HepG2 (cell line): ENCODE data around the gene FOXD3. TPM values are rescaled to one million over a fixed set of nuclear protein-coding genes. Genes with fewer than 3 reads are reported as not detected.

Experiments used
- ATAC-seq: fragments of 200-7000 bp; cut with Tn5 transposase; 3 replicates; pipeline ENCODE4 v1.9.1; 2020; ENCODE audit warnings: mild to moderate bottlenecking, moderate library complexity
- BruUV-seq: library from RNA; stranded (reverse); fragments of 400-500 nt; replicated peaks from 2 replicates; lab custom pipeline; 2021; lab: Mats Ljungman, UMichigan
- CTCF ChIA-PET: fragments of 300-600 bp; formaldehyde crosslinking; extraction: SDS; loops from one replicate; lab custom pipeline; 2021; ENCODE audit warnings: low total read pairs, inconsistent platforms, low intra/inter-chr PET ratio; lab: Yijun Ruan, JAX
- POLR2A ChIA-PET: fragments of 350-600 bp; sonication (Branson Sonifier 250); formaldehyde crosslinking; loops from one replicate; lab custom pipeline; 2020; ENCODE audit warnings: antibody characterized with exemption, inconsistent platforms; lab: Yijun Ruan, JAX
- DNase-seq: peaks from one replicate; pipeline ENCODE4 v3.0.0-alpha.2; 2015; ENCODE audit warnings: low spot score
- FAIRE-seq: peaks from 3 replicates; lab custom pipeline; 2011; peaks lifted over from hg19 to GRCh38; lab: Jason Lieb, UNC
- H2AFZ ChIP-seq: one replicate; pipeline ENCODE4 v1.6.1; 2011; ENCODE audit warnings: low read length, inconsistent platforms
- H3K27ac ChIP-seq: fragments of 300-600 bp; 3 replicates; pipeline ENCODE4 v1.8.0; 2011; ENCODE audit warnings: mixed run types, mild to moderate bottlenecking, mixed read lengths, low read length, inconsistent platforms; ENCODE audit not compliant: insufficient read depth; ENCODE audit errors: extremely low read length
- H3K27me3 ChIP-seq, 2 experiments: fragments of 200-600 bp in 1 of 2; 2 replicates in 1 of 2; 3 replicates in 1 of 2; pipeline versions ENCODE4 v1.6.0 to v1.8.0; 2011; ENCODE audit warnings: low read length in 2 of 2, mild to moderate bottlenecking in 2 of 2, moderate library complexity in 2 of 2, inconsistent platforms in 1 of 2; ENCODE audit not compliant: insufficient read depth in 2 of 2, control insufficient read depth in 1 of 2
- H3K36me3 ChIP-seq, 2 experiments: fragments of 200-600 bp in 1 of 2; replicated peaks in 1 of 2; 2 replicates in 1 of 2; 3 replicates in 1 of 2; pipeline versions ENCODE4 v1.5.1 to v1.8.0; 2011; ENCODE audit warnings: low read length in 2 of 2, inconsistent platforms in 1 of 2; ENCODE audit not compliant: insufficient read depth in 2 of 2, control insufficient read depth in 1 of 2
- H3K4me1 ChIP-seq: 2 replicates; pipeline ENCODE4 v1.5.1; 2012; ENCODE audit warnings: low read length, inconsistent platforms; ENCODE audit not compliant: insufficient read depth
- H3K4me2 ChIP-seq: 2 replicates; pipeline ENCODE4 v1.6.0; 2011; ENCODE audit warnings: low read depth, low read length, inconsistent platforms
- H3K4me3 ChIP-seq, 3 experiments: fragments of 200-600 bp in 1 of 3; sonication (generic), shearing (Covaris generic) in 1 of 3; replicated peaks in 1 of 3; 2 replicates each; pipeline ENCODE4 v1.5.1; 2011 to 2016; ENCODE audit warnings: low read length in 3 of 3, inconsistent platforms in 2 of 3, low read depth in 2 of 3, mild to moderate bottlenecking in 2 of 3, control low read depth in 1 of 3, mixed read lengths in 1 of 3; ENCODE audit not compliant: insufficient read depth in 1 of 3
- H3K79me2 ChIP-seq: one replicate; pipeline ENCODE4 v1.6.1; 2011; ENCODE audit warnings: low read length, inconsistent platforms; ENCODE audit not compliant: insufficient read depth
- H3K9ac ChIP-seq: 2 replicates; pipeline ENCODE4 v1.6.0; 2011; ENCODE audit warnings: mild to moderate bottlenecking, low read depth, low read length, inconsistent platforms; ENCODE audit not compliant: insufficient read depth
- H3K9me3 ChIP-seq: 2 replicates; pipeline ENCODE4 v1.5.1; 2012; ENCODE audit warnings: mild to moderate bottlenecking, low read length
- H4K20me1 ChIP-seq: 2 replicates; pipeline ENCODE4 v1.6.0; 2011; ENCODE audit warnings: inconsistent platforms, mild to moderate bottlenecking, low read length, moderate library complexity; ENCODE audit not compliant: insufficient read depth
- CREM ChIP-seq, 2 experiments: sonication (generic) in 1 of 2; formaldehyde crosslinking in 1 of 2; IDR thresholded peaks; 2 replicates each; pipeline versions ENCODE4 v1.4.0 to v1.6.1; 2016 to 2020; ENCODE audit warnings: antibody characterized with exemption in 1 of 2, mild to moderate bottlenecking in 1 of 2, missing genetic modification reagents in 1 of 2
- KAT8 ChIP-seq: IDR thresholded peaks from 2 replicates; pipeline ENCODE4 v1.6.1; 2016; ENCODE audit warnings: missing genetic modification reagents, missing compliant biosample characterization
- MTA1 ChIP-seq: sonication (generic); formaldehyde crosslinking; IDR thresholded peaks from 2 replicates; pipeline ENCODE4 v1.4.0; 2020; ENCODE audit warnings: missing genetic modification reagents, mild to moderate bottlenecking, borderline replicate concordance
- PAX8 ChIP-seq: sonication (generic); formaldehyde crosslinking; IDR thresholded peaks from 2 replicates; pipeline ENCODE4 v1.8.0; 2022; ENCODE audit warnings: mild to moderate bottlenecking, missing genetic modification reagents, borderline replicate concordance
- PBX3 ChIP-seq: sonication (generic); formaldehyde crosslinking; IDR thresholded peaks from 2 replicates; pipeline ENCODE4 v1.8.1; 2023; ENCODE audit warnings: missing genetic modification reagents, inconsistent platforms, borderline replicate concordance
- PRDM10 ChIP-seq: sonication (generic); formaldehyde crosslinking; IDR thresholded peaks from 2 replicates; pipeline ENCODE4 v1.4.0; 2020; ENCODE audit warnings: low read depth, missing genetic modification reagents
- SATB2 ChIP-seq: sonication (generic); formaldehyde crosslinking; IDR thresholded peaks from 2 replicates; pipeline ENCODE4 v1.5.0; 2020; ENCODE audit warnings: missing genetic modification reagents
- ZBTB43 ChIP-seq: sonication (generic); formaldehyde crosslinking; conservative IDR thresholded peaks from 2 replicates; pipeline ENCODE4 v1.4.0; 2020; ENCODE audit warnings: missing genetic modification reagents
- ZNF263 ChIP-seq: sonication (generic); formaldehyde crosslinking; IDR thresholded peaks from 2 replicates; pipeline ENCODE4 v1.4.0; 2020; ENCODE audit warnings: missing genetic modification reagents
- ZNF276 ChIP-seq: sonication (generic); formaldehyde crosslinking; IDR thresholded peaks from 2 replicates; pipeline ENCODE4 v1.4.0; 2020; ENCODE audit warnings: mild to moderate bottlenecking, low read depth, missing genetic modification reagents
- ZNF678 ChIP-seq: sonication (generic); formaldehyde crosslinking; IDR thresholded peaks from 2 replicates; pipeline ENCODE4 v1.4.0; 2020; ENCODE audit warnings: mild to moderate bottlenecking, missing genetic modification reagents
- ZNF709 ChIP-seq: sonication (generic); formaldehyde crosslinking; IDR thresholded peaks from 2 replicates; pipeline ENCODE4 v1.5.0; 2020; ENCODE audit warnings: mild to moderate bottlenecking, missing genetic modification reagents
- ZNF816 ChIP-seq: sonication (generic); formaldehyde crosslinking; IDR thresholded peaks from 2 replicates; pipeline ENCODE4 v1.8.0; 2022; ENCODE audit warnings: missing genetic modification reagents, mild to moderate bottlenecking, borderline replicate concordance
- WGBS: methylation state at CpG from one replicate; pipeline ENCODE4 v1.1.6; 2017; ENCODE audit warnings: low lambda C conversion rate; 5-methylcytosine and 5-hydroxymethylcytosine counted together
- in situ Hi-C: cut with HindIII; loops from 2 replicates; pipeline ENCODE4 v1.10.0; 2017; ENCODE audit warnings: low pct_unique_long_range_greater_than_20kb; ENCODE audit not compliant: extremely low pct_ligation_motif_present
- intact Hi-C: fragments of 100-400 bp; cut with micrococcal nuclease; formaldehyde crosslinking; loops from one replicate; pipeline ENCODE4 v1.10.0; 2022; ENCODE audit not compliant: unreplicated experiment
- polyA plus RNA-seq, 8 experiments: library from polyadenylated mRNA; depleted of rRNA in 3 of 8; stranded (reverse) in 7 of 8; unstranded in 1 of 8; fragments of >200 nt; fragmentation: Illumina TruSeq in 4 of 8; extraction: Trizol in 4 of 8; gene quantifications; 2 replicates each; pipeline versions ENCODE4 v1.2.1 to v1.2.3, GENCODE V29; 2011 to 2016; ENCODE audit warnings: low read depth in 4 of 8, missing spikeins in 1 of 8, mixed read lengths in 1 of 8; ENCODE audit not compliant: insufficient read depth in 1 of 8
- total RNA-seq, 5 experiments: library from RNA; depleted of rRNA; stranded (reverse); fragments of >200 nt; fragmentation: Illumina TruSeq; extraction: Trizol; gene quantifications; 2 replicates each; pipeline ENCODE4 v1.2.3, GENCODE V29; 2016; ENCODE audit warnings: low read depth in 1 of 5

Gene FOXD3
- total and polyA plus RNA-seq, 2 of the 13 experiments (the other 11 are each of a cell fraction or from before 2014, with no cell fraction given), result not detected

- TF ChIP-seq ZNF276 (0 out of 2 replicates have a peak, but pooled peaks have one; percentile 11), SATB2 (CRISPR knock-in tag) (0 out of 2 replicates have a peak, but pooled peaks have one; percentile 6), PRDM10 (CRISPR knock-in tag) (no peak), ZNF263 (CRISPR knock-in tag) (peak; percentile 29; the same call in 1 of the 2 replicates), ZNF709 (no peak)
Measured at GRCh38 chr1:63366908-63367214, 44.5 kb downstream of the FOXD3 start (continued).

GRCh38 chr1:63367215-63368103 is 45.1 kb downstream of the FOXD3 start, which contains the start of gene ALG6:
ALG6 (plus strand) TSS chr1:63367627; CDS start chr1:63370978, 3,351 bp downstream.
- peak; percentile 86 for DNase-seq
- Histone ChIP-seq H3K4me1 (peaks cover 15% of the 10 kb centered on the region; the same call in 1 of the 2 replicates), H2AFZ (peak within 1 kb of the TSS; percentile 93), H3K27ac (peak within 1 kb of the TSS; percentile 73), H3K9me3 (no peaks in the 10 kb centered on the region), H3K79me2 (no peaks in the 10 kb centered on the region), H3K9ac (peak within 1 kb of the TSS; percentile 80), H3K27me3 (no peaks in the 10 kb centered on the region), H4K20me1 (no peaks in the 10 kb centered on the region), H3K4me3 (peak within 1 kb of the TSS; percentile 79 to 91 (median 82)), H3K36me3 (no peaks in the 10 kb centered on the region), H3K4me2 (peak within 1 kb of the TSS; percentile 88)
- ATAC-seq, result peak; percentile 96
- in situ Hi-C loops, result no loop called here
- FAIRE-seq, result no peak
- ChIA-PET POLR2A (no interaction called here), CTCF (interaction anchor here (1.3 kb wide), 1 partner anchor 74 kb away, joined by 6 read pairs; no protein-coding TSS in a partner anchor)
- intact Hi-C loops, result loop anchor here (1.0 kb wide), 1 partner anchor 74 kb away; no protein-coding TSS in a partner anchor
- WGBS, result 1% methylated on average over 18 of the region's 77 CpGs
- BruUV-seq, result no TSS peak
- peak; percentile 58 for TF ChIP-seq KAT8 (CRISPR knock-in tag)
- TF ChIP-seq ZNF816 (CRISPR knock-in tag), result peak; percentile 75; the same call in 1 of the 2 replicates
- 0 out of 2 replicates have a peak, but pooled peaks have one; percentile 60 for TF ChIP-seq MTA1 (CRISPR knock-in tag)
- no peak for TF ChIP-seq PAX8 (CRISPR knock-in tag)
- TF ChIP-seq CREM (IDR thresholded peaks at IDR 0.05), result no peak
- no peak for TF ChIP-seq CREM (CRISPR knock-in tag; IDR thresholded peaks at IDR 0.05)
- TF ChIP-seq ZBTB43 (CRISPR knock-in tag), result peak; percentile 39; the same call in 1 of the 2 replicates
- TF ChIP-seq PBX3 (CRISPR knock-in tag), result no peak
- TF ChIP-seq ZNF678 (CRISPR knock-in tag), result no peak
